ENCODE data around the gene DNM1. TPM values are rescaled to one million over a fixed set of nuclear protein-coding genes. Genes with fewer than 3 reads are reported as not detected.

Gene DNM1
- total and polyA plus RNA-seq, 10 of the 15 experiments (the other 5 are each of a cell fraction or from before 2014, with no cell fraction given): 0.06 to 0.67 (median 0.19) TPM; not detected in 3

GRCh38 chr9:128180001-128180400 is 23.2 kb upstream of the DNM1 start:
- H3K4me1 ChIP-seq (ENCODE audit: control insufficient read depth, insufficient read depth, low read length): no peaks in the 10 kb centered on the region
- no peak for TF ChIP-seq SP1 (IDR thresholded peaks at IDR 0.05; ENCODE audit: low read depth, low read length)
- no peak for TF ChIP-seq SMAD1 (IDR thresholded peaks at IDR 0.05; ENCODE audit: low read depth, partially characterized antibody)
- TF ChIP-seq SIX5 (IDR thresholded peaks at IDR 0.05; ENCODE audit: low read depth, low read length, severe bottlenecking): no peak
- no peak for TF ChIP-seq KDM1A (IDR thresholded peaks at IDR 0.05; ENCODE audit: borderline replicate concordance)
- no peak for TF ChIP-seq CTCF (IDR thresholded peaks at IDR 0.05 in 2 of 3, conservative IDR thresholded peaks at IDR 0.05 in 1 of 3; ENCODE audit: control insufficient read depth in 2 of 3, extremely low read depth in 1 of 3, insufficient read depth in 1 of 3, low read depth in 3 of 3, low read length in 3 of 3)
- TF ChIP-seq TARDBP (IDR thresholded peaks at IDR 0.05; ENCODE audit: borderline replicate concordance): no peak
- TF ChIP-seq NFIC (IDR thresholded peaks at IDR 0.05; ENCODE audit: low read depth, low read length): no peak
- TF ChIP-seq SREBF1 (IDR thresholded peaks at IDR 0.05; ENCODE audit: low read length): no peak
- TF ChIP-seq RBBP5 (conservative IDR thresholded peaks at IDR 0.05): no peak
- TF ChIP-seq CHD2 (IDR thresholded peaks at IDR 0.05; ENCODE audit: borderline replicate concordance, low read depth, low read length): no peak
- TF ChIP-seq STAT3 (IDR thresholded peaks at IDR 0.05; ENCODE audit: low read depth, low read length): no peak
- no peak for TF ChIP-seq BACH1 (IDR thresholded peaks at IDR 0.05; ENCODE audit: borderline replicate concordance)
- no peak for TF ChIP-seq FOXM1 (IDR thresholded peaks at IDR 0.05; ENCODE audit: low read depth, low read length)
- 92% methylated on average over 8 of the region's 8 CpGs for WGBS (ENCODE audit: insufficient coverage, insufficient replicate concordance, low lambda C conversion rate, missing lambda C conversion rate)
- no peaks in the 10 kb centered on the region for H4K20me1 ChIP-seq (ENCODE audit: control insufficient read depth, insufficient read depth)
- ATAC-seq: no peak
- CTCF ChIA-PET: no interaction called here
- H3K4me3 ChIP-seq: no peak overlapping the region
- H3K27me3 ChIP-seq (replicated peaks in 1 of 2; ENCODE audit: control insufficient read depth in 2 of 2, insufficient read depth in 2 of 2, low read length in 1 of 2): no peaks in the 10 kb centered on the region
- POLR2A ChIA-PET: no interaction called here
- SMC1A ChIA-PET (ENCODE audit: uncharacterized antibody, unreplicated experiment): no interaction called here
- DNase-seq (ENCODE audit: low read depth, low spot score): no peak
- in situ Hi-C loops (cut with MboI): no loop called here
- RAD21 ChIA-PET (ENCODE audit: unreplicated experiment): no interaction called here
- no peak overlapping the region for H2AFZ ChIP-seq (ENCODE audit: control insufficient read depth, low read depth, low read length)
- no peak overlapping the region for H3K9ac ChIP-seq (ENCODE audit: control insufficient read depth, insufficient read depth, low read length)
- no peak overlapping the region for H3K4me2 ChIP-seq (ENCODE audit: control insufficient read depth, insufficient read depth)
- intact Hi-C loops (cut with micrococcal nuclease; ENCODE audit: unreplicated experiment): no loop called here
- H3K9me3 ChIP-seq (replicated peaks; ENCODE audit: control insufficient read depth, insufficient read depth, low read length): peaks cover 4% of the 10 kb centered on the region; the same call in 2 of the 3 replicates
- H3K79me2 ChIP-seq (ENCODE audit: control insufficient read depth, insufficient read depth, low read length): no peaks in the 10 kb centered on the region
- no peak for FAIRE-seq
- H3K36me3 ChIP-seq (ENCODE audit: control insufficient read depth in 2 of 2, insufficient read depth in 2 of 2, low read length in 1 of 2): peaks cover 16 to 21% of the 10 kb centered on the region in 2 experiments; a peak in 3 of 4 replicates
- H3K27ac ChIP-seq (ENCODE audit: control insufficient read depth, insufficient read depth): no peak overlapping the region
- BruUV-seq (replicated peaks): no TSS peak
